Measurements from ENCODE around the gene SCN1A. TPM values are rescaled to one million over a fixed set of nuclear protein-coding genes. Genes with fewer than 3 reads are reported as not detected.

SCN1A gene
- polyA plus RNA-seq, 1 donor (not counting 4 experiments of a cell fraction or from before 2014, with no cell fraction given), result not detected

DNA sequence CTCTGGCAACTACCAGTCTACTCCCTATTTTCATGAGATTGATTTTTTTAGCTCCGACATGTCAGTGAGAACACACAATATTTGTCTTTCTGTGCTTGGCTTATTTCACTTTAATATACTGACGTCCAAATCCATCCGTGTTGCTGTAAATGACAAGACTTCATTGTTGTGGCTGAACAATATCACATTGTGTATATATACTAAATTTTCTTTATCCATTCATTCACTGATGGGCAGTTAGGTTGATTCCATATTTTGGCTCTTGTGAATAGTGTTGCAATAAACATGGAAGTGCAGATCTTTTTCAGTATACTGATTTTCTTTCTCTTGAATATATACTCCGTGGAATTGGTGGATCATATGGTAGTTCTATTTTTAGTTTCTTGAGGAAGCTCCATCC lies 168.4 kb downstream of the SCN1A start:
- Histone ChIP-seq H3K36me3 (ENCODE audit: control insufficient read depth in 2 of 2, extremely low read depth in 1 of 2, insufficient read depth in 2 of 2, low read length in 2 of 2) (no peaks in the 10 kb centered on the region), H3K27ac (ENCODE audit: control insufficient read depth, insufficient read depth, low read length) (no peak overlapping the region), H3K4me3 (ENCODE audit: control insufficient read depth in 2 of 3, extremely low read depth in 1 of 3, insufficient read depth in 2 of 3, low read depth in 1 of 3, low read length in 3 of 3) (no peak overlapping the region), H3K4me2 (ENCODE audit: control insufficient read depth, extremely low read depth, insufficient read depth, low read depth, low read length) (no peak overlapping the region), H4K20me1 (ENCODE audit: control insufficient read depth, extremely low read depth, insufficient read depth, low read length) (no peaks in the 10 kb centered on the region), H2AFZ (ENCODE audit: control insufficient read depth, low read length) (no peak overlapping the region), H3K27me3 (ENCODE audit: control insufficient read depth, extremely low read depth, insufficient read depth, low read length) (no peaks in the 10 kb centered on the region), H3K9me1 (ENCODE audit: control insufficient read depth, extremely low read depth, insufficient read depth, low read length) (no peaks in the 10 kb centered on the region), H3K9ac (ENCODE audit: control insufficient read depth, extremely low read depth, insufficient read depth, low read length) (no peak overlapping the region), H3K79me2 (ENCODE audit: control insufficient read depth, insufficient read depth, low read length) (no peaks in the 10 kb centered on the region), H3K4me1 (ENCODE audit: control insufficient read depth, extremely low read depth, insufficient read depth, low read length) (peaks cover 5% of the 10 kb centered on the region), H3K9me3 (ENCODE audit: control insufficient read depth, low read depth, low read length) (no peaks in the 10 kb centered on the region)
- DNase-seq (ENCODE audit: low read depth, low spot score) (no peak), FAIRE-seq (no peak)
- TF ChIP-seq CTCF (optimal IDR thresholded peaks at IDR 0.05 in 1 of 3, IDR thresholded peaks at IDR 0.05 in 1 of 3, conservative IDR thresholded peaks at IDR 0.05 in 1 of 3; ENCODE audit: extremely low read depth in 1 of 3, insufficient read depth in 2 of 3, low read length in 3 of 3), result no peak
- no peak for TF ChIP-seq EZH2 (IDR thresholded peaks at IDR 0.05; ENCODE audit: low read length)
- dilution Hi-C loops (cut with MboI; ENCODE audit: extremely low pct_ligation_motif_present, low sequenced_read_pairs), result no loop called here

GRCh38 chr2:165958313-165958960 lies 169.4 kb downstream of the SCN1A start:
- Histone ChIP-seq H3K36me3 (ENCODE audit: control insufficient read depth in 2 of 2, extremely low read depth in 1 of 2, insufficient read depth in 2 of 2, low read length in 2 of 2) (no peaks in the 10 kb centered on the region), H3K4me1 (ENCODE audit: control insufficient read depth, extremely low read depth, insufficient read depth, low read length) (peaks cover 6% of the 10 kb centered on the region), H4K20me1 (ENCODE audit: control insufficient read depth, extremely low read depth, insufficient read depth, low read length) (no peaks in the 10 kb centered on the region), H2AFZ (ENCODE audit: control insufficient read depth, low read length) (no peak overlapping the region), H3K4me3 (ENCODE audit: control insufficient read depth in 2 of 3, extremely low read depth in 1 of 3, insufficient read depth in 2 of 3, low read depth in 1 of 3, low read length in 3 of 3) (no peak overlapping the region), H3K9me1 (ENCODE audit: control insufficient read depth, extremely low read depth, insufficient read depth, low read length) (no peaks in the 10 kb centered on the region), H3K9me3 (ENCODE audit: control insufficient read depth, low read depth, low read length) (no peaks in the 10 kb centered on the region), H3K9ac (ENCODE audit: control insufficient read depth, extremely low read depth, insufficient read depth, low read length) (no peak overlapping the region), H3K4me2 (ENCODE audit: control insufficient read depth, extremely low read depth, insufficient read depth, low read depth, low read length) (no peak overlapping the region), H3K27me3 (ENCODE audit: control insufficient read depth, extremely low read depth, insufficient read depth, low read length) (no peaks in the 10 kb centered on the region), H3K27ac (ENCODE audit: control insufficient read depth, insufficient read depth, low read length) (no peak overlapping the region), H3K79me2 (ENCODE audit: control insufficient read depth, insufficient read depth, low read length) (no peaks in the 10 kb centered on the region)
- FAIRE-seq (no peak), DNase-seq (ENCODE audit: low read depth, low spot score) (no peak)
- dilution Hi-C loops (cut with MboI; ENCODE audit: extremely low pct_ligation_motif_present, low sequenced_read_pairs), result no loop called here
- TF ChIP-seq CTCF (optimal IDR thresholded peaks at IDR 0.05 in 1 of 3, IDR thresholded peaks at IDR 0.05 in 1 of 3, conservative IDR thresholded peaks at IDR 0.05 in 1 of 3; ENCODE audit: extremely low read depth in 1 of 3, insufficient read depth in 2 of 3, low read length in 3 of 3) (no peak), EZH2 (IDR thresholded peaks at IDR 0.05; ENCODE audit: low read length) (no peak)
